OCI-LY7 (cell line): ENCODE data around the gene CLMN. TPM values are rescaled to one million over a fixed set of nuclear protein-coding genes. Genes with fewer than 3 reads are reported as not detected.

Experiments used
- BruUV-seq: library from RNA; stranded (reverse); fragments of 400-500 nt; replicated peaks from 2 replicates; lab custom pipeline; 2021; lab: Mats Ljungman, UMichigan
- CTCF ChIA-PET: fragments of 300-600 bp; sonication (Branson Sonifier 250); formaldehyde crosslinking; loops from one replicate; lab custom pipeline; 2022; ENCODE audit warnings: antibody characterized with exemption; ENCODE audit not compliant: unreplicated experiment; lab: Charles Lee
- POLR2A ChIA-PET: fragments of 300-600 bp; sonication (Branson Sonifier 250); formaldehyde crosslinking; loops from one replicate; lab custom pipeline; 2022; ENCODE audit warnings: antibody characterized with exemption; lab: Charles Lee
- DNase-seq: peaks from one replicate; pipeline ENCODE4 v3.0.0-alpha.2; 2015; ENCODE audit warnings: low spot score
- H2AFZ ChIP-seq: fragments of 200-600 bp; sonication (generic), shearing (Covaris generic); 2 replicates; pipeline ENCODE4 v1.6.1; 2014; ENCODE audit warnings: mild to moderate bottlenecking, antibody characterized with exemption, low read length, moderate library complexity
- H3K27ac ChIP-seq: fragments of 200-600 bp; sonication (generic); 2 replicates; pipeline ENCODE4 v1.5.1; 2014; ENCODE audit warnings: mixed run types, low read depth, mild to moderate bottlenecking, moderate library complexity, low read length, inconsistent platforms; ENCODE audit not compliant: poor library complexity, severe bottlenecking
- H3K36me3 ChIP-seq: fragments of 200-600 bp; sonication (generic); 2 replicates; pipeline ENCODE4 v1.6.1; 2014; ENCODE audit warnings: mild to moderate bottlenecking, antibody characterized with exemption, low read length, moderate library complexity, mixed read lengths; ENCODE audit not compliant: insufficient read depth
- H3K4me1 ChIP-seq: fragments of 200-600 bp; sonication (generic); 2 replicates; pipeline ENCODE4 v1.5.1; 2014; ENCODE audit warnings: mild to moderate bottlenecking, low read length; ENCODE audit not compliant: insufficient read depth, poor library complexity, severe bottlenecking
- H3K4me2 ChIP-seq: fragments of 200-600 bp; sonication (generic); 2 replicates; pipeline ENCODE4 v1.6.1; 2014; ENCODE audit warnings: mild to moderate bottlenecking, low read length
- H3K4me3 ChIP-seq: fragments of 200-600 bp; sonication (generic); 2 replicates; pipeline ENCODE4 v1.5.1; 2014; ENCODE audit warnings: mild to moderate bottlenecking, low read depth, low read length; ENCODE audit not compliant: poor library complexity, severe bottlenecking
- H3K79me2 ChIP-seq: fragments of 200-600 bp; sonication (generic); 2 replicates; pipeline ENCODE4 v1.6.1; 2016; ENCODE audit warnings: low read depth, mild to moderate bottlenecking, low read length, moderate library complexity, mixed read lengths; ENCODE audit not compliant: insufficient read depth
- H3K9me2 ChIP-seq: fragments of 200-600 bp; sonication (generic); 2 replicates; pipeline ENCODE4 v1.6.1; 2016; ENCODE audit warnings: mild to moderate bottlenecking, low read length, mixed read lengths; ENCODE audit not compliant: insufficient read depth
- H3K9me3 ChIP-seq: fragments of 200-600 bp; sonication (generic); 2 replicates; pipeline ENCODE4 v1.6.1; 2014; ENCODE audit warnings: mild to moderate bottlenecking, mixed run types, low read length, mixed read lengths
- H4K20me1 ChIP-seq: fragments of 200-600 bp; sonication (generic); 2 replicates; pipeline ENCODE4 v1.6.1; 2014; ENCODE audit warnings: mild to moderate bottlenecking, antibody characterized with exemption, low read length, moderate library complexity, mixed read lengths; ENCODE audit not compliant: insufficient read depth
- CTCF ChIP-seq: fragments of 200-600 bp; sonication (generic); conservative IDR thresholded peaks from 2 replicates; pipeline ENCODE4 v1.5.1; 2014; ENCODE audit warnings: mild to moderate bottlenecking, antibody characterized with exemption, low read length, moderate library complexity, mixed read lengths
- EZH2phosphoT487 ChIP-seq: fragments of 200-600 bp; sonication (generic); IDR thresholded peaks from 2 replicates; pipeline ENCODE4 v1.6.1; 2018; ENCODE audit warnings: low read depth, borderline replicate concordance, mild to moderate bottlenecking, mixed run types, antibody characterized with exemption, low read length, moderate library complexity, mixed read lengths
- intact Hi-C: fragments of 100-400 bp; cut with micrococcal nuclease; formaldehyde crosslinking; loops from one replicate; pipeline ENCODE4 v1.10.0; 2022; ENCODE audit not compliant: unreplicated experiment
- total RNA-seq, 2 experiments: library from RNA; depleted of rRNA in 1 of 2; stranded (reverse); fragments of >200 nt in 1 of 2; shearing (Covaris generic) in 1 of 2; gene quantifications; 2 replicates each; pipeline ENCODE4 v1.2.3, GENCODE V29; 2014 to 2022

Gene CLMN
- total RNA-seq, 2 experiments from 2014 or later, result 6.8 to 12.0 TPM

- Histone ChIP-seq H3K9me2 (no peaks in the 10 kb centered on the region), H4K20me1 (no peaks in the 10 kb centered on the region), H3K27ac (no peak overlapping the region), H3K4me3 (no peak overlapping the region), H3K9me3 (no peaks in the 10 kb centered on the region; the same call in 1 of the 2 replicates), H3K79me2 (no peaks in the 10 kb centered on the region), H2AFZ (no peak overlapping the region), H3K36me3 (no peaks in the 10 kb centered on the region), H3K4me1 (no peaks in the 10 kb centered on the region), H3K4me2 (no peak overlapping the region)
- DNase-seq, result no peak
- ChIA-PET POLR2A (interaction anchor here (0.6 to 1.5 kb wide), 3 partner anchors 10 to 1108 kb away, joined by 3 to 5 read pairs (median 5); no protein-coding TSS in a partner anchor), CTCF (no interaction called here)
- TF ChIP-seq CTCF (no peak), EZH2phosphoT487 (no peak)
- intact Hi-C loops, result loop anchor here (10.0 kb wide), 1 partner anchor 174 kb away; no protein-coding TSS in a partner anchor
- no TSS peak for BruUV-seq
Observed at GRCh38 chr14:95190346-95190840, 129.3 kb downstream of the CLMN start.

GRCh38 chr14:95189367-95190132 lies 130.2 kb downstream of the CLMN start:
- no peaks in the 10 kb centered on the region; the same call in 1 of the 2 replicates for H3K9me3 ChIP-seq
- no peaks in the 10 kb centered on the region for H3K79me2 ChIP-seq
- no TSS peak for BruUV-seq
- no peak overlapping the region for H3K4me3 ChIP-seq
- TF ChIP-seq EZH2phosphoT487, result no peak
- TF ChIP-seq CTCF, result no peak
- H3K36me3 ChIP-seq, result no peaks in the 10 kb centered on the region
- H3K4me1 ChIP-seq, result no peaks in the 10 kb centered on the region
- H3K4me2 ChIP-seq, result no peak overlapping the region
- ChIA-PET POLR2A (interaction anchor here (0.6 to 1.5 kb wide), 2 partner anchors 11 to 23 kb away, joined by 4 to 5 read pairs; no protein-coding TSS in a partner anchor), CTCF (no interaction called here)
- no peak overlapping the region for H3K27ac ChIP-seq
- no peaks in the 10 kb centered on the region for H3K9me2 ChIP-seq
- H2AFZ ChIP-seq, result no peak overlapping the region
- no peak for DNase-seq
- no peaks in the 10 kb centered on the region for H4K20me1 ChIP-seq
- intact Hi-C loops, result loop anchor here (10.0 kb wide), 1 partner anchor 175 kb away; no protein-coding TSS in a partner anchor

- BruUV-seq, result no TSS peak
- no peak for DNase-seq
- Histone ChIP-seq H3K9me2 (no peaks in the 10 kb centered on the region), H3K4me3 (no peak overlapping the region), H3K4me1 (no peaks in the 10 kb centered on the region), H3K79me2 (no peaks in the 10 kb centered on the region), H3K4me2 (no peak overlapping the region), H2AFZ (no peak overlapping the region), H3K27ac (no peak overlapping the region), H4K20me1 (no peaks in the 10 kb centered on the region), H3K36me3 (no peaks in the 10 kb centered on the region), H3K9me3 (no peaks in the 10 kb centered on the region; the same call in 1 of the 2 replicates)
- intact Hi-C loops, result no loop called here
- ChIA-PET POLR2A (no interaction called here), CTCF (no interaction called here)
- TF ChIP-seq EZH2phosphoT487, result no peak
- TF ChIP-seq CTCF, result no peak
Observed at GRCh38 chr14:95188380-95188779, 131.3 kb downstream of the CLMN start.
